ENCODE data around the gene SMAD3. TPM values are rescaled to one million over a fixed set of nuclear protein-coding genes. Genes with fewer than 3 reads are reported as not detected.

SMAD3 gene
- total and polyA plus RNA-seq, 2 of the 8 experiments (the other 6 are each of a cell fraction or from before 2014, with no cell fraction given): 10.1 to 12.4 TPM

DNA sequence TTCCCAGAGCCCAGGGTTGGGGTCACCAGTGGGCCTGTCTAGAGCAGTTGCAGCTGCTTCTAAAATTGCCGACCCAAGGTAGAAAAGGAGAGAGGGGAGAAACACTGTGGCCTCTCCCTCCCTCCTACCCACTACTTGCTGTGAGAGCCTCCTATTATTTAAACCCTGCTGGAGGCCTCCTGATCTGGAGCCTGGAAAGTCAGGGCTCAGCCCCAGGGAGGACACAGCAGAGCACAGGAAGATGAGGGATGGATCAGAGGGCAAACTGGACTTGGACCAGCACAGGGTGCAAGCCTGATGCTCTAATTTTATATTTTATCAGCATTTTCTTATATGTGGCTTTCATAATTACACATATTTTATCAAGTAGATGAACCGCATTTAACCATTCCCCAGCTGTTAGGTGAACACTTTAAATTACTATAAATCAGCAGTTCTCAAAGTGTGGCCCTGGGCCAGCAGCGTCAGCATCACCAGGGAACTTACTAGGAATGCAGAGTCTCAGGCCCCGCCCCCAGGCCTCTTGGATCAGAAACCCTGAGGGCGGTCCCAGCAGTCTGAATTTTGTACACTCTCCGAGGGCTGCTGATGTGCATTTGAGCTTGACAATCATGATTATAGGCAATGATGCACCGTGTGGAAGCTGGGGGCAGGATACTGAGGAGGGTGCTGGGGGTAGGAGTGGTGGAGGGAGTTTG is 26.7 kb downstream of the SMAD3 start:
- peak overlapping the region; percentile 19 for H3K4ac ChIP-seq (replicated peaks; ENCODE audit: insufficient read length, low read depth, low read length)
- WGBS, 2 experiments (ENCODE audit: extremely low coverage in 1 of 2, insufficient coverage in 1 of 2, insufficient read length in 1 of 2, insufficient replicate concordance in 2 of 2, low coverage in 1 of 2, low lambda C conversion rate in 2 of 2, missing lambda C conversion rate in 1 of 2): 77% methylated on average over 6 of the region's 7 CpGs; no CpG with 5 or more reads in 1 of the 2 experiments
- H2BK5ac ChIP-seq (ENCODE audit: low read depth, low read length): 0 out of 2 replicates have a peak overlapping the region, but pooled peaks have one; percentile 16
- no peaks in the 10 kb centered on the region for H3K9me3 ChIP-seq (ENCODE audit: insufficient read depth in 2 of 2, low read depth in 1 of 2, low read length in 1 of 2)
- H4K20me1 ChIP-seq (replicated peaks in 1 of 2; ENCODE audit: control insufficient read depth in 1 of 2, insufficient read depth in 2 of 2, low read length in 2 of 2): no peaks in the 10 kb centered on the region
- no peak overlapping the region for H2AK5ac ChIP-seq (ENCODE audit: low read depth, low read length)
- ChIA-PET CTCF (ENCODE audit: partially characterized antibody) (interaction anchor here (1.2 to 2.7 kb wide), 4 partner anchors 10 to 21 kb away, joined by 3 to 13 read pairs (median 4); no protein-coding TSS in a partner anchor), POLR2A (ENCODE audit: partially characterized antibody) (interaction anchor here (0.8 to 1.3 kb wide), 2 partner anchors 20 to 26 kb away, joined by 3 read pairs; partner anchors contain the start of gene SMAD3)
- no peak overlapping the region; a peak in 1 of 7 replicates for H3K9ac ChIP-seq (replicated peaks in 1 of 4; ENCODE audit: extremely low read depth in 1 of 4, low read depth in 3 of 4, low read length in 3 of 4)
- no peak overlapping the region for H2BK12ac ChIP-seq (ENCODE audit: low read depth, low read length)
- H3K79me2 ChIP-seq (ENCODE audit: control insufficient read depth in 1 of 2, insufficient read depth in 2 of 2, low read length in 2 of 2): peaks cover 0 to 10% of the 10 kb centered on the region in 2 experiments; a peak in 1 of 4 replicates
- peak overlapping the region in 2 of 4 experiments; percentile 3 to 20; a peak in 2 of 8 replicates for H3K4me3 ChIP-seq (ENCODE audit: extremely low read depth in 1 of 4, insufficient read depth in 2 of 4, low read depth in 3 of 4, low read length in 4 of 4)
- no peak overlapping the region for H3K56ac ChIP-seq (replicated peaks; ENCODE audit: insufficient read length, low read depth, low read length)
- H2BK120ac ChIP-seq (replicated peaks; ENCODE audit: low read depth, low read length): no peak overlapping the region
- 0 out of 2 replicates have a peak overlapping the region, but pooled peaks have one; percentile 87 for H2BK20ac ChIP-seq (ENCODE audit: low read length)
- peaks cover 4% of the 10 kb centered on the region for H3K79me1 ChIP-seq (ENCODE audit: low read depth, low read length)
- no peak overlapping the region for H2AFZ ChIP-seq (ENCODE audit: low read length)
- FAIRE-seq (no peak), DNase-seq (ENCODE audit: low read depth in 1 of 2, low spot score in 2 of 2) (no peak)
- H3K4me2 ChIP-seq (ENCODE audit: insufficient read depth in 1 of 2, low read depth in 2 of 2, low read length in 2 of 2): peak overlapping the region; percentile 47 to 55
- no peaks in the 10 kb centered on the region for H3K27me3 ChIP-seq (replicated peaks in 1 of 4; ENCODE audit: control insufficient read depth in 3 of 4, extremely low read depth in 1 of 4, insufficient read depth in 3 of 4, low read length in 3 of 4)
- no peaks in the 10 kb centered on the region for H3K36me3 ChIP-seq (ENCODE audit: control insufficient read depth in 2 of 4, insufficient read depth in 4 of 4, low read length in 3 of 4)
- H3K4me1 ChIP-seq (replicated peaks in 1 of 4; ENCODE audit: control insufficient read depth in 3 of 4, insufficient read depth in 4 of 4, low read length in 3 of 4): peaks cover 7 to 28% (median 16%) of the 10 kb centered on the region in 4 experiments
- peak overlapping the region; percentile 56 for H3K18ac ChIP-seq (ENCODE audit: extremely low read depth, low read length)
- 0 out of 2 replicates have a peak overlapping the region, but pooled peaks have one; percentile 32 for H2BK15ac ChIP-seq (ENCODE audit: low read length)
- H3K23ac ChIP-seq (ENCODE audit: insufficient read length): no peak overlapping the region
- peak overlapping the region; percentile 41 for H4K5ac ChIP-seq (ENCODE audit: insufficient read length, low read depth, low read length)
- H3K14ac ChIP-seq (ENCODE audit: insufficient read length): no peak overlapping the region
- H4K8ac ChIP-seq (ENCODE audit: extremely low read depth, insufficient read depth, low read length): peak overlapping the region; percentile 22; the same call in 1 of the 2 replicates
- no peak overlapping the region for H4K91ac ChIP-seq (replicated peaks; ENCODE audit: insufficient read length, low read length)
- H3K23me2 ChIP-seq (ENCODE audit: low read depth, low read length): no peaks in the 10 kb centered on the region
- H3K27ac ChIP-seq (ENCODE audit: low read depth, low read length): no peak overlapping the region
- TF ChIP-seq EZH2 (IDR thresholded peaks at IDR 0.05; ENCODE audit: low read depth, low read length, severe bottlenecking) (no peak), CTBP2 (IDR thresholded peaks at IDR 0.05; ENCODE audit: borderline replicate concordance, insufficient read depth, insufficient read length, low read length) (no peak), GABPA (IDR thresholded peaks at IDR 0.05; ENCODE audit: borderline replicate concordance, insufficient read depth, low read length) (no peak), YY1 (IDR thresholded peaks at IDR 0.05; ENCODE audit: low read depth, low read length) (no peak), SAP30 (IDR thresholded peaks at IDR 0.05; ENCODE audit: insufficient read depth, insufficient replicate concordance, low read length) (no peak), RFX5 (IDR thresholded peaks at IDR 0.05; ENCODE audit: borderline replicate concordance, low read depth, low read length) (no peak), JUND (IDR thresholded peaks at IDR 0.05; ENCODE audit: low read length) (no peak), BCL11A (IDR thresholded peaks at IDR 0.05; ENCODE audit: low read depth in 2 of 2, low read length in 2 of 2) (no peak), SP1 (IDR thresholded peaks at IDR 0.05; ENCODE audit: low read depth, low read length) (0 out of 2 replicates have a peak, but pooled peaks have one; percentile 42), GTF2F1 (IDR thresholded peaks at IDR 0.05; ENCODE audit: borderline replicate concordance, low read depth, low read length) (no peak)
- TF ChIP-seq, protein P1, sequence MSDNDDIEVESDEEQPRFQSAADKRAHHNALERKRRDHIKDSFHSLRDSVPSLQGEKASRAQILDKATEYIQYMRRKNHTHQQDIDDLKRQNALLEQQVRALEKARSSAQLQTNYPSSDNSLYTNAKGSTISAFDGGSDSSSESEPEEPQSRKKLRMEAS (IDR thresholded peaks at IDR 0.05): 0 out of 2 replicates have a peak, but pooled peaks have one; percentile 9

Measured in H1 (cell line).